Measurements from ENCODE around the gene MXRA8.

MXRA8 gene

GRCh38 chr1:1390675-1391074 lies 32.3 kb upstream of the MXRA8 start:
- TF ChIP-seq REST (IDR thresholded peaks at IDR 0.05; ENCODE audit: insufficient read depth in 1 of 2, low read depth in 2 of 2, low read length in 2 of 2) (no peak), TAF1 (IDR thresholded peaks at IDR 0.05; ENCODE audit: borderline replicate concordance, insufficient read depth, low read length) (no peak), POLR2AphosphoS5 (IDR thresholded peaks at IDR 0.05; ENCODE audit: low read depth, low read length) (no peak), SIN3A (IDR thresholded peaks at IDR 0.05; ENCODE audit: borderline replicate concordance, insufficient read depth, low read length) (no peak), FOXP2 (optimal IDR thresholded peaks at IDR 0.05; ENCODE audit: borderline replicate concordance, extremely low read depth, extremely low read length, insufficient read depth) (no peak)

GRCh38 chr1:1388078-1388472 lies 29.7 kb upstream of the MXRA8 start:
- no peak for TF ChIP-seq TAF1 (IDR thresholded peaks at IDR 0.05; ENCODE audit: borderline replicate concordance, insufficient read depth, low read length)
- TF ChIP-seq REST (IDR thresholded peaks at IDR 0.05; ENCODE audit: insufficient read depth in 1 of 2, low read depth in 2 of 2, low read length in 2 of 2) = no peak
- no peak for TF ChIP-seq SIN3A (IDR thresholded peaks at IDR 0.05; ENCODE audit: borderline replicate concordance, insufficient read depth, low read length)
- TF ChIP-seq POLR2AphosphoS5 (IDR thresholded peaks at IDR 0.05; ENCODE audit: low read depth, low read length) = no peak
- no peak for TF ChIP-seq FOXP2 (optimal IDR thresholded peaks at IDR 0.05; ENCODE audit: borderline replicate concordance, extremely low read depth, extremely low read length, insufficient read depth)

- TF ChIP-seq FOXP2 (optimal IDR thresholded peaks at IDR 0.05; ENCODE audit: borderline replicate concordance, extremely low read depth, extremely low read length, insufficient read depth) (no peak), POLR2AphosphoS5 (IDR thresholded peaks at IDR 0.05; ENCODE audit: low read depth, low read length) (no peak), REST (IDR thresholded peaks at IDR 0.05; ENCODE audit: insufficient read depth in 1 of 2, low read depth in 2 of 2, low read length in 2 of 2) (no peak), SIN3A (IDR thresholded peaks at IDR 0.05; ENCODE audit: borderline replicate concordance, insufficient read depth, low read length) (no peak), TAF1 (IDR thresholded peaks at IDR 0.05; ENCODE audit: borderline replicate concordance, insufficient read depth, low read length) (no peak)
These were observed 29.0 kb upstream of the MXRA8 start for GRCh38 chr1:1387098-1388077.

- no peak for TF ChIP-seq POLR2AphosphoS5 (IDR thresholded peaks at IDR 0.05; ENCODE audit: low read depth, low read length)
- no peak for TF ChIP-seq SIN3A (IDR thresholded peaks at IDR 0.05; ENCODE audit: borderline replicate concordance, insufficient read depth, low read length)
- no peak for TF ChIP-seq TAF1 (IDR thresholded peaks at IDR 0.05; ENCODE audit: borderline replicate concordance, insufficient read depth, low read length)
- TF ChIP-seq REST (IDR thresholded peaks at IDR 0.05; ENCODE audit: insufficient read depth in 1 of 2, low read depth in 2 of 2, low read length in 2 of 2) = no peak
- no peak for TF ChIP-seq FOXP2 (optimal IDR thresholded peaks at IDR 0.05; ENCODE audit: borderline replicate concordance, extremely low read depth, extremely low read length, insufficient read depth)
These were observed 27.6 kb upstream of the MXRA8 start for GRCh38 chr1:1385931-1386330.
